Duodenal mucosa (tissue), 2 donors: ENCODE results near the gene HNRNPA0.

Source experiments
- H3K27ac ChIP-seq: one replicate; pipeline ENCODE4 v1.7.0; 2013; ENCODE audit warnings: low read depth, low read length
- H3K27me3 ChIP-seq, 2 donors: one replicate each; pipeline ENCODE4 v1.7.0; 2013; ENCODE audit warnings: low read length in 2 of 2, control low read depth in 1 of 2; ENCODE audit not compliant: insufficient read depth in 2 of 2, control insufficient read depth in 1 of 2
- H3K36me3 ChIP-seq, 2 donors: one replicate each; pipeline ENCODE4 v1.7.0; 2013; ENCODE audit warnings: low read length in 2 of 2, control low read depth in 1 of 2; ENCODE audit not compliant: insufficient read depth in 2 of 2, control insufficient read depth in 1 of 2
- H3K4me1 ChIP-seq, 2 donors: one replicate each; pipeline ENCODE4 v1.7.0; 2013; ENCODE audit warnings: low read length in 2 of 2, control low read depth in 1 of 2; ENCODE audit not compliant: insufficient read depth in 2 of 2, control insufficient read depth in 1 of 2
- H3K4me3 ChIP-seq, 2 donors: one replicate each; pipeline ENCODE4 v1.7.0; 2013; ENCODE audit warnings: low read length in 2 of 2, low read depth in 1 of 2
- H3K9ac ChIP-seq, 2 donors: one replicate each; pipeline ENCODE4 v1.7.0; 2013; ENCODE audit warnings: low read length in 2 of 2, low read depth in 1 of 2
- H3K9me3 ChIP-seq, 2 donors: one replicate each; pipeline ENCODE4 v1.7.0; 2013; ENCODE audit warnings: low read length in 2 of 2, control low read depth in 1 of 2; ENCODE audit not compliant: control insufficient read depth in 1 of 2

HNRNPA0 gene

GRCh38 chr5:137754961-137755762, 999 bp upstream of the HNRNPA0 start:
- Histone ChIP-seq H3K27ac (peak overlapping the region; percentile 100), H3K36me3 (no peaks in the 10 kb centered on the region), H3K27me3 (no peaks in the 10 kb centered on the region), H3K4me1 (peaks cover 13 to 15% of the 10 kb centered on the region in 2 donors), H3K4me3 (peak overlapping the region; percentile 97 to 98), H3K9me3 (no peaks in the 10 kb centered on the region), H3K9ac (peak overlapping the region; percentile 100)

- Histone ChIP-seq H3K27ac (peak overlapping the region; percentile 100), H3K9ac (peak overlapping the region; percentile 100), H3K9me3 (no peaks in the 10 kb centered on the region), H3K27me3 (no peaks in the 10 kb centered on the region), H3K4me1 (peaks cover 15 to 20% of the 10 kb centered on the region in 2 donors), H3K4me3 (peak overlapping the region; percentile 97 to 98), H3K36me3 (peaks cover 0 to 3% of the 10 kb centered on the region in 2 donors)
These were observed 424 bp downstream of the HNRNPA0 start for GRCh38 chr5:137753691-137754187.

GRCh38 chr5:137752905-137753690, 1.1 kb downstream of the HNRNPA0 start:
- Histone ChIP-seq H3K4me3 (peak overlapping the region; percentile 97 to 98), H3K27ac (peak overlapping the region; percentile 100), H3K9me3 (no peaks in the 10 kb centered on the region), H3K9ac (peak overlapping the region; percentile 100), H3K36me3 (peaks cover 0 to 3% of the 10 kb centered on the region in 2 donors), H3K27me3 (no peaks in the 10 kb centered on the region), H3K4me1 (peaks cover 15 to 20% of the 10 kb centered on the region in 2 donors)

- Histone ChIP-seq H3K36me3 (peaks cover 0 to 3% of the 10 kb centered on the region in 2 donors), H3K9ac (peak overlapping the region; percentile 14 to 100), H3K9me3 (no peaks in the 10 kb centered on the region), H3K4me3 (peak overlapping the region; percentile 97 to 98), H3K27ac (no peak overlapping the region), H3K27me3 (no peaks in the 10 kb centered on the region), H3K4me1 (peaks cover 15 to 20% of the 10 kb centered on the region in 2 donors)
These were observed 2.2 kb downstream of the HNRNPA0 start for GRCh38 chr5:137751869-137752491.

GRCh38 chr5:137750436-137750835, 3.7 kb downstream of the HNRNPA0 start:
- no peak overlapping the region for H3K9ac ChIP-seq
- no peaks in the 10 kb centered on the region for H3K27me3 ChIP-seq
- peaks cover 15 to 20% of the 10 kb centered on the region in 2 donors for H3K4me1 ChIP-seq
- no peaks in the 10 kb centered on the region for H3K9me3 ChIP-seq
- no peak overlapping the region for H3K4me3 ChIP-seq
- no peak overlapping the region for H3K27ac ChIP-seq
- H3K36me3 ChIP-seq: peaks cover 0 to 3% of the 10 kb centered on the region in 2 donors

- H3K9me3 ChIP-seq: no peaks in the 10 kb centered on the region
- H3K27ac ChIP-seq: no peak overlapping the region
- H3K4me1 ChIP-seq: peaks cover 15 to 20% of the 10 kb centered on the region in 2 donors
- H3K36me3 ChIP-seq: peaks cover 0 to 3% of the 10 kb centered on the region in 2 donors
- no peaks in the 10 kb centered on the region for H3K27me3 ChIP-seq
- no peak overlapping the region for H3K9ac ChIP-seq
- H3K4me3 ChIP-seq: no peak overlapping the region
These were observed 6.3 kb downstream of the HNRNPA0 start for GRCh38 chr5:137747848-137748247.

GRCh38 chr5:137743031-137743640, 11.0 kb downstream of the HNRNPA0 start:
- Histone ChIP-seq H3K9me3 (no peaks in the 10 kb centered on the region), H3K4me1 (no peaks in the 10 kb centered on the region), H3K36me3 (no peaks in the 10 kb centered on the region), H3K9ac (no peak overlapping the region), H3K27me3 (no peaks in the 10 kb centered on the region), H3K4me3 (no peak overlapping the region), H3K27ac (no peak overlapping the region)

- Histone ChIP-seq H3K9ac (no peak overlapping the region), H3K36me3 (no peaks in the 10 kb centered on the region), H3K4me1 (peaks cover 1 to 2% of the 10 kb centered on the region in 2 donors), H3K27ac (no peak overlapping the region), H3K9me3 (no peaks in the 10 kb centered on the region), H3K27me3 (no peaks in the 10 kb centered on the region), H3K4me3 (no peak overlapping the region)
These were observed 12.4 kb downstream of the HNRNPA0 start for GRCh38 chr5:137741718-137742117.

- no peaks in the 10 kb centered on the region for H3K36me3 ChIP-seq
- no peak overlapping the region for H3K4me3 ChIP-seq
- no peak overlapping the region for H3K27ac ChIP-seq
- peaks cover 18 to 21% of the 10 kb centered on the region in 2 donors for H3K4me1 ChIP-seq
- H3K27me3 ChIP-seq: no peaks in the 10 kb centered on the region
- no peaks in the 10 kb centered on the region for H3K9me3 ChIP-seq
- no peak overlapping the region for H3K9ac ChIP-seq
These were observed 14.4 kb downstream of the HNRNPA0 start for GRCh38 chr5:137739737-137740136.
